Spleen (tissue), 7 donors: ENCODE data around the gene SPINK8.

ENCODE experiments used
- CTCF ChIP-seq, 11 experiments: fragments of 200-600 bp in 7 of 11; fragments of 450-650 bp in 4 of 11; sonication (generic) in 4 of 11; IDR thresholded peaks in 8 of 11; conservative IDR thresholded peaks in 3 of 11; 1 replicate in 7 of 11; 2 replicates in 4 of 11; pipeline versions ENCODE4 v1.4.0 to v1.8.0; 2016 to 2021; ENCODE audit warnings: antibody characterized with exemption in 11 of 11, inconsistent platforms in 4 of 11, mild to moderate bottlenecking in 1 of 11
- POLR2A ChIP-seq, 3 donors: fragments of 450-650 bp; IDR thresholded peaks; one replicate each; pipeline ENCODE4 v1.5.1; 2017; ENCODE audit warnings: antibody characterized with exemption in 3 of 3, mild to moderate bottlenecking in 1 of 3
- donor health status: DM: no; HTN: no; CAD: no; lungs with moderate emphysema.
- donor health status: DM: no; HTN: no; CAD: no.
- donor health status: DM: no; HTN: no; CAD: no.

GRCh38 chr3:48258530-48258929 is 74.9 kb downstream of the SPINK8 start:
- TF ChIP-seq CTCF (IDR thresholded peaks at IDR 0.05 in 8 of 11, conservative IDR thresholded peaks at IDR 0.05 in 3 of 11) (no peak), POLR2A (IDR thresholded peaks at IDR 0.05) (no peak)
